Hippocampal formation (tissue), 2 donors: ENCODE data around the gene CYP4B1.

Source experiments
- DNase-seq, 2 donors: peaks; one replicate each; lab custom pipeline; 2025; lab: John Stamatoyannopoulos, UW

Gene CYP4B1

GRCh38 chr1:46797696-46798470 lies 963 bp upstream of the CYP4B1 start:
- no peak for DNase-seq

DNA sequence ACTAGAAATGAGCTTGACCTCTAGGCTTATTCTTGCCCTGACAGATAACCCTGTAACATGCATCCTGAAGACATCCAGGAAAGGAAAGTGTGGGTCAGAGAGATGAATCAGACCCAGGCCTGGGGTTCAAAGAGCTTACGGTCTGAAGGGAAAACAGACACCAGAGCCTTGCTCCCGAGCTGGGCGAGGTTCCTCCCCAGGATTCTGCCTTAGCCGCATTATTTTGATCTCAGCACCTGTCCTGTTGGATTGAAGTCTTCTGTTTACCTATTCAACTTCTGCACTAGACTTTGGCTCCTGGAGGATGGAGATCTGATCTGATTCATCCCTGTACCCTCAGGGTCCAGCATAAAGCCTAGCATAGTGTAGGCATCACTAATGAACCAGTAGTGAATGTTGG lies 1.9 kb downstream of the CYP4B1 start:
- DNase-seq, result no peak

DNA sequence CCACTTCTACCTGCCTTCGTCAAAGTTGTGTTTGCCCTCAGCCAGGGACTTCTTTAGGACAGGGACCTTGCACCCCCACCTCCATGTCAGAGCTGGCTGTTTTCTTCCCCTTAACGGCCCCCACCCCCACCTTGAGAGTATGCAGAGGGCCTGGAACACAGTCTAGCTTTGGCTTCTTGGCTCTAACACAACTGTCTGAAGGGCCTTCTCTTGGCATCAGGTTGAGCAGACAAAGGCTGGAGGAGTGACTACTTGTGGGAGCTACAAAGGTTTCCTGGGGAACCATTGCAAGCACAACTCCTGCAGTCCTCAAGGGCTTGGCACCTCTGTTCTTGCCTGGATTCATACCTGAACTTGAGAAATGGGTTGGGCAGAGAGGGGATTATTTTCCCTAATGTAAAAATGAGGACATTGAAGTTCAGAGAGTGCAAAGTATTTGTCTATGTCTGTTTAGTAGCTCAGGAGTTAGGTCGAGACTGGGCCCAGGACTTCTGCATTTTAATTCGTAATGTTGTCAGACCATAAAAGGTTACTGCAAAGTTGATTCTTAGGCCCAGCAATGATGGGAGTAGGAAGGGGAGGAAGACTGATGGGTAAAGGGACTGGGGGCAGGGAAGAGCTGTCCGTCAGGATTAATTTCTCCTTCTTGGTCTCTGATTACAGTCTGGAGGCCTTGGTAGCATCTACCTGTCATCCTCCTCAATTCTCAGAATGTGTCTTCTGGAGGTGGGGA lies 2.6 kb downstream of the CYP4B1 start:
- no peak for DNase-seq

GRCh38 chr1:46802081-46802480 lies 3.2 kb downstream of the CYP4B1 start:
- no peak for DNase-seq

- DNase-seq, result no peak
Observed at GRCh38 chr1:46802901-46803574, 4.2 kb downstream of the CYP4B1 start.

DNA sequence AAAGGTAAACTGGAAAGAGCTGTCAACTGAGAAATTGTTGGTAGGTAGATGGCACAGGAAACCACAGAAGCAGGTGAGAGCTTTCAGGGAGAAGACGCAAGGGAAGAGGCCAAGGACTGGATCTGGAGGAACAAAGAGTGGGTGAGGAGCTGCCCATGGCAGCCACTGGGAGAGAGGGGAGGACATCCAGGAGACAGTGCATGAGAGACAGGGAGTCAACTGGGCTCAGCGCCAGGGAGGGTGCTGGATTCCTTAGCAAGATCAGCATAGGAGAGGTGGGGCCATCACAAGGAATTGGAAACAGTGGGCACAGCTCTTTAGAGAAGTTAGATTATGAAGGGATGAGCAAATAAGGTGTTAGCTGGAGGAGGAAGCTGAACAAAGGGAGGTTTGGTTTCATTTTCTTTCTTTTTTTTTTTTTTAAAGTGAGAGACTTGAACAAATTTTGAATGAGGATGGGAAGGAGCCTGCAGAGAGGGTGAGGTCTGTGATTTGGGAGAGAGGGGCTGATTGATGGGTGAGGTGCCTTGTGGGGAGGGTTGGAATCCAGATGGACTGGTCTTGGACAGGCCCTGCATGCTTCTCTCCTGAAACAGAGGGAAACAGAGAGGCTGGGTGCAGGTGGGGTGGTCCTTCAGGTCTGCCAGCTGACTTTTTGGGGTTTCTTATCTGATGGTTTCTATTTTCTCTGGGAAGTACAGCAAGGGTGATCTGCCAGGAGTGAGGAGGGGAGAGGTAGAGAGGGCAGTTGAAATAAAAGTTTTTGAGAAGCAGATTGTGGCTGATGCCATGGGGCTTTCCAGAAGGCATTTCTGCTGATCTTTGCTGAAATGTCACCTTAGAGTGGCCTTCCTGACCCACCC lies 5.4 kb downstream of the CYP4B1 start:
- DNase-seq, result no peak

DNA sequence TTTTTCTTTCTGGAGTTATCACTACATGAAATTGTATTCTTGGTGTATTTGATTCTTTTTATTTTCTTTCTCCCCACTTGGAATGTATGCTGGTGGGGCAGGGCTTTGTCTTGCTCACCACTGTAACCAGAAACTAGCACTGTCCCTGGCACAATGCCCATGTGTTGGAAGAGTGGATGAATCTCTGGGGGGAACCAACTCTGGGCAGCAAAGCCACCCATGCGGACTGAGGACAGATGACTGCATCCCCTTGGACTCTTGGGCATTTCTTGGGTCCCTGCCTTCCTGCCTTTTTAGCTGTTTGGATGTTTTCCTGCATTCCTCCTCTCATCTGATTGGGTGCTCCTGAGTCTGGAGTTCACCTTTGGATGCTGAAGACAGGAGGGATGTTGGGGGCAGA lies 6.1 kb downstream of the CYP4B1 start:
- no peak for DNase-seq

- DNase-seq, result no peak
Observed at GRCh38 chr1:46805755-46806154, 6.9 kb downstream of the CYP4B1 start.

- DNase-seq, result no peak
Observed at GRCh38 chr1:46806196-46807020, 7.6 kb downstream of the CYP4B1 start.

- DNase-seq, result no peak
Observed at GRCh38 chr1:46807046-46807972, 8.5 kb downstream of the CYP4B1 start.

GRCh38 chr1:46809071-46809470 lies 10.2 kb downstream of the CYP4B1 start:
- no peak for DNase-seq

DNA sequence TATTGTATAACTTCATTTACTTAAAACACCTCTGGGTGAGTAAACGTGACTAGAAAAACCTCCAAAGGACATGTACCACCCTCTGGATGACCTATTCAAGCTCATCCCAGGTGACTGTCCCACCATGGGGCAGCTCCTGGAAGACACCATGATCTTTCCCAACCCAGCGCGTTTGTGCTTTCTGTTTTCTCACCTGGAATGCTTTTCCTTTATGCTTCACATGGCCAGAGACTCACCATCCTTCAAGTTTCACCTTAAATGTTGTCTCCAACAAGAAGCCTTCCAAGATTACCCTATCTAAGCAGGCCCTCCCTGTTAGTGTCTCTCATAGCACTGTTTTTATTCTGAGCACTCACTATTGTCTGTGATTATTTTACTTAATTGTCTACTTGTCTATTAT lies 11.1 kb downstream of the CYP4B1 start:
- no peak for DNase-seq

DNA sequence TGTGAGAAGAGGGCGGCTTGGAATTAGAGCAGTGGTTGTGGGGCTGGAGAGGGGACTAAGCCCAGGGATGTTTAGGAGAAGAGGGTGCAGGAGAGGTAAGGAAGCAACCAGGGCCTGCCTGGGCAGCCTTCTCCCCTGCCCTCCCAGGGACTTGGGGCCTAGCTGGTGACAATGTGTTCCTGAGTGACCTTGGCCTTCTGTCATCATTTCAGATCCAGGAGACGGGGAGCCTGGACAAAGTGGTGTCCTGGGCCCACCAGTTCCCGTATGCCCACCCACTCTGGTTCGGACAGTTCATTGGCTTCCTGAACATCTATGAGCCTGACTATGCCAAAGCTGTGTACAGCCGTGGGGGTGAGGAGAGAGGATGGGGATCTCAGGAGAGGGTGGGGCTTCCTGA lies 11.8 kb downstream of the CYP4B1 start:
- DNase-seq, result no peak

GRCh38 chr1:46811053-46811452 lies 12.2 kb downstream of the CYP4B1 start:
- no peak for DNase-seq

DNA sequence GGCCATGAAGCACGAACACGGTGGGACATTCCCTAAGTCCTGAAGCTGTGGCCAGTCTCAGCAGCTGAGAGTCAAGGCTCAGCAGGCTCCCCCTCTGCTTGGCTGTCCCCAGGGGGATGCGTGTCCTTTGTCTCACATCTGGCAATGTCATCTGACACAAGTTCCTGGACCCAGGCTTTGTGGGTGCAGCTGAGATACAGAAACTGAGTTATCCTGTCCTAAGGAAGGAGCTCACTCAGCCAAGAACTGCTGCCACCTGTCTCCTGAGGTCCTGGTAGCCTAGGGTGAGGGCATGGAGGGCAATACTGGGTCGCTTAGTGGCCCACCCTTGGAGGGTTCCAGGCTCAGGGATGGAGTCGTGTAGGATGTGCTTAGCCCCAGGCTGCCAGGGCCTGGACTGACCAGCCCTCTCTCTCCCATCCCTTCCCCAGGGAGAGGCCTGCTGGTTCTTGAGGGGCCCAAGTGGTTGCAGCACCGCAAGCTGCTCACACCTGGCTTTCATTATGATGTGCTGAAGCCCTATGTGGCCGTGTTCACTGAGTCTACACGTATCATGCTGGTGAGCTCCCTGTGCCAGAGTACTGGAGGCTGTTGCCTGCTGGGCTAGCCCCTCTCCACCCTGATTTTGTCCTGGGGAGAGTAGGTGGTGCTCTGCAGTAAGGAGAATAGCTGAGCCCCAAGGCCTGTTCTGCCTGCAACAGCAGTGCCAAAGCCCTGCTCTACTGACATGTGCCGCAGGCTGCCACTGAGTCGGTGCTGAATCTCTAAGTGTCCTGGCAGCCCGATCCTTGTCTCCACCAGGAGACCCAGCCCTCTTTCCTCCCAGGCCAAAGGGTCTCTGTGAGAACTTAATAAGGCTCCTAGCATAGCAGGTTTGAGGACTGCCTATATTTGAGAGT lies 13.5 kb downstream of the CYP4B1 start:
- no peak for DNase-seq

DNA sequence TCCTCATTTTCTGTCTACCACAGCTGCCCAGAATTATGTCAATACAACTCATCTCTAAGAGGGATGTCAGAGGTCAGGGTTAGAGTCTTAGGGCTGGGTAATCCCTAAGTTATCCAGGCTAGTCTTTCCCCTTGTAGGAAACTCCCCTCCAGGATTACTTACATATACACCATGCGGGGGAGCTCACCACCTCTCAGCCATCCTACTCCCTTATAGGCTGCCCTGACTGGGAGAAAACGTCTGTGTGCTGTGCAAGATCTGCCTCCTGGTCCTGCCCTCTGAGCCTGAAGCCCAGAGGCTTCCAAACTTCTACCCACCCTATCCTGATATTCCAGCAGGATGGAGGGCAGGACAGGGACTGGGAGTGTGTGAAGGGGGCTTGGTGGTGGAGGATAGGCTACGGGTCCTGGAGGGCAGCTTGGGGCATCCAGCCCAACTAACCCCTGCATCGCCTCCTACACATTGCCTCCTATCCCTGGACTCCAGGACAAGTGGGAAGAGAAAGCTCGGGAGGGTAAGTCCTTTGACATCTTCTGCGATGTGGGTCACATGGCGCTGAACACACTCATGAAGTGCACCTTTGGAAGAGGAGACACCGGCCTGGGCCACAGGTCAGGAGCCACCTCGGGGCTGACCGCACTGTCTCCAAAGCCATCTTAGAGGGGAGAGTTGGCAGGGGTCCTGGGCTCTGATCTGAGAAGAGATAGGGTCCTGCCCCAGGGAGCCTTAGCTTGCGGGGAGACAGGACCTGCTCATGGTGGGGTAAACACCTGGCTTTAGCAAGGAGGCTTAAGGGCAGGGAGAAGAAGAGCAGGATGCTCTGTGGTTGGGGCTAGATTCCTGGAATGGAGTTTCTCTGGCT lies 14.4 kb downstream of the CYP4B1 start:
- DNase-seq, result no peak

DNA sequence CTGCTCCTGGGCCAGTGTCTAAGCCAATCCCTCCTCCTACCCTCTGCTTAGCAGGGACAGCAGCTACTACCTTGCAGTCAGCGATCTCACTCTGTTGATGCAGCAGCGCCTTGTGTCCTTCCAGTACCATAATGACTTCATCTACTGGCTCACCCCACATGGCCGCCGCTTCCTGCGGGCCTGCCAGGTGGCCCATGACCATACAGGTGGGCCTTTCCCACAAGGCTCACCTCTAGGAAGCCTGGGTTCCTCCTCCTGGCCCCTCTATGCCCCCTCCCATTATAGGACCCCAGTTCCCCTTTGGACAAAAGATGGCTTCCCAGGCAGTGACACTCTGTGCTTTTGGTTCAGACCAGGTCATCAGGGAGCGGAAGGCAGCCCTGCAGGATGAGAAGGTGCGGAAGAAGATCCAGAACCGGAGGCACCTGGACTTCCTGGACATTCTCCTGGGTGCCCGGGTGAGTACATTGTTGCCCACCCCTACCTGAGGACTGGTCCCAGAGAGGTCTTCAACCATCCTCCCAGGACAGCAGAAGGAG lies 15.1 kb downstream of the CYP4B1 start:
- DNase-seq, result no peak

GRCh38 chr1:46815133-46815532 lies 16.3 kb downstream of the CYP4B1 start:
- no peak for DNase-seq
